ENCODE results near the gene ZNF366. TPM values are rescaled to one million over a fixed set of nuclear protein-coding genes. Genes with fewer than 3 reads are reported as not detected.

ZNF366 gene
- polyA plus RNA-seq, 3 donors, result 3.4 to 4.5 (median 4.1) TPM

GRCh38 chr5:72497823-72498222, 9.4 kb downstream of the ZNF366 start:
- no peak for DNase-seq

DNA sequence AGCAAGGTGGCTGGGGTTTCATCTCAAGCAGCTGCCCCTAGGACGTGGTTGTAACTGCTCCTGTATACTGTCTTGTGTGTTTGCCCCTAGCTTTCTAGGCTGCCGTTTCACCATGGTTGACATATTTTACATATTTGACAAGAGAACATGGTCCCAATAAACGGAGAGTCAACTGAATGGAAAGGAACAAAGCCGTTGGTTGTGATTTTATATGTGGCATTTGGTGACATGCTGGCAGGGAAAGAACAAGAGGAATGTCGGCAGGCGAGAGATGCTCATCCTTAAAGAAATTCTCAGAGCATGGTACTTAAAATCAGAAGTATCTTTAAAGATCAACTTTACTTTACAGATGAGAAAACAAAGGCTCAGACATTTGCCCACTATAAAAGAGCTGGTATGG, 11.8 kb downstream of the ZNF366 start:
- no peak for DNase-seq

DNA sequence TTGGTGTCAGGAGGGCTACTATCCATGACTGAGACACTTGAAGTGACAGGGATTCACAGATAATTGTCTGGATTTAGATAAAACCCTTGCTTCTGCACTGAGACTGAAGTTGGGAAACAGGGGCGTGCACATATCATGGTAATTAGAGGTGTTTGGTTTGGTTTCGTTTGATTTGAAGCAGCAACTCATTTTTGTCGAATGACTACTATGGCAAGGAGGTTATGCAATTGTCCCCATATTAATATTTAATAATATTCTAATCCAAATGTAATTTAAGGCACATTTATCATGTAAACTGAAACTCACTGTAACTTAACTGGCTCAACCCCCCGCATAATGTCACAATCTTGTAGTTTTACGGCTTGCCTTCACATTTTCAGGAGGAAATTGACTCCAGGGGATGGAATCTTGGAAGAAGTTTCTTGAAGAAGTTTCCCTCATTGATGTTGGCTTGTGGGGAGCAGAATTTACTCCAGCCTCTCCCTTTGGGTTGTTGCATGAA, 12.5 kb downstream of the ZNF366 start:
- no peak for DNase-seq

DNA sequence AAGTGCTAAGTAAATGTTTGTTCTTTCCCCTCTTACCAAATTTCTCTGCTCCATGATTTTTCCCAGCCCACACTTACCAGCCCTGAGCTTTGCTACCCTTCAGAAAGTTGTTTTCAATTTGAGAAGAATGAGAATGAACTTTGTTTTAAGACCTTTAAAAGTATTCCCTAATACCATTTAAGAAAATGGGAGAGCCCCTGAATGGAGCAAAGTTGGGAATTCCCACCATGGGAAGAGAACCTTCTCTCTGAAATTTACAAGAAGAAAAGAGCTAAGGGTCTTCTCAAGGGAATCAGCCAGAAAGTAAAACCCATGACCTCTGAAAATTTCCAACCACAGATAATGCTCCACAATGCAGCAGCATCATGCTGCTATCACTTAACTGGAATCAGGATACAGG, 17.7 kb downstream of the ZNF366 start:
- no peak for DNase-seq

- DNase-seq, result no peak
These were observed 18.5 kb downstream of the ZNF366 start for GRCh38 chr5:72488756-72489155.

DNA sequence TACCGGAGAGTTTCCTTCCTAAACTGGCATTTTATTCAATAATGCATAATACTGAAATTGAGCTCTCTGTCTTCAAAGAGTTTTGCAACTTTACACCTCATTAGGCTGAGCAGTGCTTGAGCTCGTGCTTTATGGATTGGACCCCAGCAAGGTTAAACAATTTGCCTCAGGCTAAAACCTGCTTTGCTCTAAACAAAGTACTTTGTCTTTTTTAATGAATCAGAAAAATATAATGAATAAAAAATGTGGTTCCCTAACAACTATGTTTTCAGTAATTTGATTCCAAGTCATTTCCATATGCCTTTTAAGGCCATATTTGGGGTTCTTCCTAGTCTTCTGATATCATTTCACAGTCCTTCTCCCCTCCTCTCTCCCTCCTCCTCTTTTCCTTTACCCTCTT, 20.0 kb downstream of the ZNF366 start:
- DNase-seq, result no peak

DNA sequence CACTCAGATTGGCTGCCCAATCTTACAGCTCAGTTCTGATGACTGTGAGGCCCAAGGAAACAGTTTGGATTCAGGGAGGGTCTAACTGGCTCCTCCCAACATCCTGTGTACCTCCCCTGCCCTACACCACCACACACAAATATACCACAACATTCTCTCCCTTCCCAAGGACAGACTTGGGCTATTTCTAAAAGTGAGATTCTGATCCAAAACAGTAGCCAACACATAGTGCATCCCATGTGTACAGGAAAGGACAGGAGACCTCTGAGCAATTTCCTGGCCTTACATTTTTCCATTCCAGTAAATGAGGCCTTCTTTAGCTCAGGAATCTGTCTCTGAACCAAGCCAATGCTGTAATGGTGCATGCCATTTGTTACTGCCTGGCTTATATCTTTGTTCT, 20.8 kb downstream of the ZNF366 start:
- no peak for DNase-seq

DNA sequence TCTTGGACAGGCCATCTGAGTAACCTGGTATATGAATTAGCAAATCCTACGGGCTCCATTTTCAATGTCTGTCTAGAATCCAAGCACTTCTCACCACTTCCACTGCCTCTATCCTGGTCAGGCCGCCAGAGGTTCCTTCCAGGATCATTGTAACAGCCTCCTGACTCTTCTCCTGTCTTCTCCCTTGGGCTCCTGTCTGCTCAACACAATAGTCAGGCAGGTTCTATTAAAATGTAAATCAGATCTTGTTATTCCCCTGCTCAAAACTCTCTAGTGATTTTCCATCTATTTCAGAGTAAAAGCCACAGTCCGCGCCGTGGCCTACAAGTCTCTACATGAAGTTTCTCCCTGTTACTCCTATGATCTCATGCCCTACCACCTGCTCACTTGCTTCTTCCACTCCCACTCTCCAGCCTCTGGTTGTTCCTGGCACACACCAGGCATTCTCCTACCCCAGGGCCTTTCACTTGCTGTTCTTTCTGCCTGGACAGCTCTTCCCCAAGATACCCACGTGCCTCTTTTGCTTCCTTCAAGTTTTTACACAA, 21.7 kb downstream of the ZNF366 start:
- no peak for DNase-seq

- no peak for DNase-seq
These were observed 25.2 kb downstream of the ZNF366 start for GRCh38 chr5:72482046-72482445.

GRCh38 chr5:72480841-72481240, 26.4 kb downstream of the ZNF366 start:
- DNase-seq, result no peak

- DNase-seq, result no peak
These were observed 27.3 kb downstream of the ZNF366 start for GRCh38 chr5:72479921-72480320.

DNA sequence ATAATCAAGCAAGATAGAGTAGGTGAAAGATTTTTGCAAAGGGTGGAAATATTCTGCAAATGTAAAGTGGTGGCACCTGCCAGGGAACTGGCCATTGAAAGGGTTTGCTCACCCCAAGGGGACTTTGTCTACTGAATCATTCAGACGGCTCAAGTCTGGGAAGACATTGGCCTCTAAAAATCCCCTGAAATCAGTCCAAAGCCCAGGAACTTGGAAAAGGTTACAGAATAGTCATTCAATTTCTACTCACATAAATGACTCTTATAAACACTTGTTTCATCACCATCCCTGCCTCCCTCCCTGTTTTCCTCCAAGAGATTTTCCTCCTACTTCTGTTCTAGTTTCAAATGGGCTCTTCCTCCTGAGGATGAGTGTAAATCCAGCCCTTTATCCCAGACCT, 28.5 kb downstream of the ZNF366 start:
- no peak for DNase-seq

DNA sequence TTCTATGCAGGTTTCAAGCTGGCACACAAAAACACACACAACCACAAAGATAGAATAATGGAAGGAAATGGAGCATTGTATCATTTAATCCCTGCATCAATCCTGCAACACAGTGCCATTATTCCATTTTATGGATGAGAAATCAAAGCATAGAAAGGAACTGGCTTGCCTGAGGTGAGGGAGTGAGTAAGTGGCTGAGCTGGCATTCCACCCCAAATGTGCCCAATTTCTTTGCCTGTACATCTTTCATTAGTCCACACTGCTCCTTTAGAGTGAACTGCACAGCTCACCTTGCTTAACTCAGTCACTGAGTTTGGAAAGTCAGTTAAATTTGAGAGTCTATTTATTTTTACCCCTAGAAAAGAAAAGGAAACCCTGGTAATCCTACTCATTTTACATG, 28.9 kb downstream of the ZNF366 start:
- DNase-seq, result no peak

DNA sequence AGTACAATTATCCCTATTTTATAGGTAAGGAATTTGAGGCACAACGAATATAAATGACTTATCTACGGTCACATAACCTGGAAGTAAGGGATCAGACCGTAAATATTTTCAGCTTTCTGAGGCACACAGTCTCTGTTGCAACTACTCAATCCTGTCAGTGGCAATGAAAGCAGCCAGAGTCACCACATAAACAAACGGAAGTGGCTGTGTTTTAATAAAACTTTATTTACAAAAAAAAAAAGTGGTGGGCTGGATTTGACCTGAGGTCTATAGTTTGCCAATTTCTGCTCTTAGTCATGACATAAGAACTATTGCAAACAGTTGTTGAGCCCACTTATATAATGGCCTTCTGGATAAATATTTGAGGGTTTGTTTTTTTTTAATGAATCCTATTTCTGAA, 29.6 kb downstream of the ZNF366 start:
- no peak for DNase-seq

DNA sequence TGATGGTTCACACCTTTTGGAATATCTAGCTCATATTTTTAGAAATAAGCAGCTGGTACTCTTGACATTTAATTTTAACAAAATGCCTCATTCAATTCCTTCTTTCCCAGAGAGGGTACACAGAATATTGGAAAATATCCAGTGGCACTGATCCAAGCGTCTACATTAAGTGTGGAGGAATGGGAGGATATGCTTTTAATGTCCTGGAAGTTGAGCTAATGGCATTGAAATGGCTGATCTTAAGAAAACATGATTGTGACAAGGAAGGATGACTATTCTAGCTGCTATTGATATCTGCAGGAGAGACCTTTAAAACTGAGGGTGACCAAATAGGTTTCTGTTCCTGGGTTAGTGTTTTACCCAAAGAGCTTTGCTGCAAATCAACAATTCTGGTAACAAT, 30.0 kb downstream of the ZNF366 start:
- DNase-seq, result no peak

DNA sequence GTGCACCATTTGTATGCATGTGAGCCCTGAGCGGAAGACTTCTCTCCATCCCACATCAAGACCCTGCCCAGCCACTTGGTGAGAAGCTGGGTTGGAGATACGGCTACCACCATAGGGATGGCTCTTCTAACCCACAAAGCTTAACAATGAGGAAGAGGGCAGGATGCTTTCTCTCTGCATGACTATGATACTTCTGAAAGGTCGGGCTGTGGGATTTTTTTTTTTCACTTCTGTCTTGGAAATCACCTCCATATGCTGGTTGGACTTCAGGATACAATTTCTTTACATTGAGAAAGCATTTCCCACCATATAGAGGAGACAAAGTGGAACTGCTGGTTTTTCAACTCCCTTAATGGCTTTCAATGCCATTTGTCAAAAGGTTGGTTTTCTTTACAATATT, 30.5 kb downstream of the ZNF366 start:
- DNase-seq, result no peak

DNA sequence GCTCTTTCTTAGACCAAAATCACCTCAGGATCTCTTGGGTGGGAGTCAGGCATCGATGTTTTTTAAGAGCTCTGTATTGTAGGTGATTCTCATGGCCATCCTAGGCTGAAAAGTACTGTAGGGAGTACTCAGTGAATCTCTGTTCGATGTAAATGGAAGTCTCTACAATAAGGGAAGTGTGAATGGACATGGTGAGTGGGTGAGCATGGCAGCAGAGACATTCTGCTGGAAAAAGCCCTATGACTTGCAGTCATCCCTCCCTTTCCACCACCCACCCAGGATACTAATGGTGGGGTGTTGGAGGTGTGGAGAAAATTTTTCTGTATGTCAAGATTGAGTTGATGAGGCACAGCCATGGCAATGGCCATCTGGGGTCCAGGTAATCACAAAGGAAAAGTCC, 30.9 kb downstream of the ZNF366 start:
- no peak for DNase-seq

DNA sequence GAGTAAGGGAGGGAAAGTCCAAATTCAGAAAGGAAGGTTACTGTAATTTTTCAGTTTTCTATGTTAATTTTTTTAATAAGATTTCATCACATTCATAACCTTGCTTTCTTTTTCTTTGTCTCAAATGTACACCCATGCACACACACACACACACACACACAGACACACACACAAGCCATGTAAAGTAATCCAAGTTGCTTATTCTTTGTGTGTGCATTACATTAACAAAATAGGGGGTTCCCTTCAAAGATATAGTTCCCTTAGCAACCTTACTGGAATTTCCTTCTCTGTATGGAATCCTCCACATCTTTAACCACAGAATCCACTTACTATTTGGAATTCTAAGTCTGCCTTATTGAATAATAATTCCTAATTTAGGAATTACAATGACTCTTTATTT, 32.7 kb downstream of the ZNF366 start:
- DNase-seq, result no peak

DNA sequence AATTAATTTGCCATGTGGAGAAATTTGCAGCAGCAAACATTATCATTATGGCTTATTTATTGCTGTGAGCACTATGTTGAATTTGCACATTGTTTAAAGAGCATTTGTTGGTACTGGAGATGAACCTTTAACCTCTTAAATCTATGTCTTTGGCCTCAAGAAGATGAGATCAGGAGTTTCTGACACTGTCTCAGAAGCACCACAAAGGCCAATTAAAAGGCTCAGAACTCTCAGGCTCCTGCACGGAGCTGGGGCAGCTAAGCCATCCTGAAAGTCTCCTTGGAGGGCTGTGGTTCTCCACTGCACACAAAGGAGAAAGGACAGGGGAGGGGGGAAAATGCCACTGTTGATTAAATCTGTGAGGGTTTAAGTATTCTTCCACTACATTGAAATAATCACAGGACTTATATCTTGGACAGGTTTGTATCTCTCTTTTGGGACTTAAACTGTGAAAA, 33.1 kb downstream of the ZNF366 start:
- no peak for DNase-seq

GRCh38 chr5:72472666-72473422, 34.4 kb downstream of the ZNF366 start:
- DNase-seq, result no peak

DNA sequence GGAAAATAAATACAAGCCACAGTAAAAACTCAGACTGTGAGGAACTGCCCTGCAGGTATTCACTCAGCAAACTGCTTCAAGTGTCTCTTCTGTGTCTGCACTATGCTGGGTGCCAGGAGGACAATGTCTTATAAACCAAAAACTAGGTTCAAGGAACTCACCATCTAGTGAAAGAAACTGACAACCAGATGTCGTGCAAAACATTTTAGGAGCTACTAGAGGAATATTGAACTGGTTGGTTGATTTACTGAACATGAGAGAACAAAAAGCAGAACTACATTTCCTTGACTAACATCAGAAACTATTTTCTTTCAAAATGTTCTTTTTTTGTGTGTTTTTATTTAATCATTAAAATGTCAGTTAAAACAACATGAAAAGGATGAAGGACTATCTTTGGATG, 35.2 kb downstream of the ZNF366 start:
- no peak for DNase-seq

- DNase-seq, result no peak
These were observed 36.4 kb downstream of the ZNF366 start for GRCh38 chr5:72470826-72471225.

GRCh38 chr5:72468606-72469005, 38.6 kb downstream of the ZNF366 start:
- DNase-seq, result no peak

GRCh38 chr5:72468024-72468423, 39.2 kb downstream of the ZNF366 start:
- no peak for DNase-seq

Data from renal pelvis (tissue), 4 donors.